HepG2 (cell line): ENCODE results near the gene CYP26B1. TPM values are rescaled to one million over a fixed set of nuclear protein-coding genes. Genes with fewer than 3 reads are reported as not detected.

ENCODE experiments used
- ATAC-seq: fragments of 200-7000 bp; cut with Tn5 transposase; 3 replicates; pipeline ENCODE4 v1.9.1; 2020; ENCODE audit warnings: mild to moderate bottlenecking, moderate library complexity
- BruUV-seq: library from RNA; stranded (reverse); fragments of 400-500 nt; replicated peaks from 2 replicates; lab custom pipeline; 2021; lab: Mats Ljungman, UMichigan
- CTCF ChIA-PET: fragments of 300-600 bp; formaldehyde crosslinking; extraction: SDS; loops from one replicate; lab custom pipeline; 2021; ENCODE audit warnings: low total read pairs, inconsistent platforms, low intra/inter-chr PET ratio; lab: Yijun Ruan, JAX
- POLR2A ChIA-PET: fragments of 350-600 bp; sonication (Branson Sonifier 250); formaldehyde crosslinking; loops from one replicate; lab custom pipeline; 2020; ENCODE audit warnings: antibody characterized with exemption, inconsistent platforms; lab: Yijun Ruan, JAX
- DNase-seq: peaks from one replicate; pipeline ENCODE4 v3.0.0-alpha.2; 2015; ENCODE audit warnings: low spot score
- FAIRE-seq: peaks from 3 replicates; lab custom pipeline; 2011; peaks lifted over from hg19 to GRCh38; lab: Jason Lieb, UNC
- H2AFZ ChIP-seq: one replicate; pipeline ENCODE4 v1.6.1; 2011; ENCODE audit warnings: low read length, inconsistent platforms
- H3K27ac ChIP-seq: fragments of 300-600 bp; 3 replicates; pipeline ENCODE4 v1.8.0; 2011; ENCODE audit warnings: mixed run types, mild to moderate bottlenecking, mixed read lengths, low read length, inconsistent platforms; ENCODE audit not compliant: insufficient read depth; ENCODE audit errors: extremely low read length
- H3K27me3 ChIP-seq, 2 experiments: fragments of 200-600 bp in 1 of 2; 2 replicates in 1 of 2; 3 replicates in 1 of 2; pipeline versions ENCODE4 v1.6.0 to v1.8.0; 2011; ENCODE audit warnings: low read length in 2 of 2, mild to moderate bottlenecking in 2 of 2, moderate library complexity in 2 of 2, inconsistent platforms in 1 of 2; ENCODE audit not compliant: insufficient read depth in 2 of 2, control insufficient read depth in 1 of 2
- H3K36me3 ChIP-seq, 2 experiments: fragments of 200-600 bp in 1 of 2; replicated peaks in 1 of 2; 2 replicates in 1 of 2; 3 replicates in 1 of 2; pipeline versions ENCODE4 v1.5.1 to v1.8.0; 2011; ENCODE audit warnings: low read length in 2 of 2, inconsistent platforms in 1 of 2; ENCODE audit not compliant: insufficient read depth in 2 of 2, control insufficient read depth in 1 of 2
- H3K4me1 ChIP-seq: 2 replicates; pipeline ENCODE4 v1.5.1; 2012; ENCODE audit warnings: low read length, inconsistent platforms; ENCODE audit not compliant: insufficient read depth
- H3K4me2 ChIP-seq: 2 replicates; pipeline ENCODE4 v1.6.0; 2011; ENCODE audit warnings: low read depth, low read length, inconsistent platforms
- H3K4me3 ChIP-seq, 3 experiments: fragments of 200-600 bp in 1 of 3; sonication (generic), shearing (Covaris generic) in 1 of 3; replicated peaks in 1 of 3; 2 replicates each; pipeline ENCODE4 v1.5.1; 2011 to 2016; ENCODE audit warnings: low read length in 3 of 3, inconsistent platforms in 2 of 3, low read depth in 2 of 3, mild to moderate bottlenecking in 2 of 3, control low read depth in 1 of 3, mixed read lengths in 1 of 3; ENCODE audit not compliant: insufficient read depth in 1 of 3
- H3K79me2 ChIP-seq: one replicate; pipeline ENCODE4 v1.6.1; 2011; ENCODE audit warnings: low read length, inconsistent platforms; ENCODE audit not compliant: insufficient read depth
- H3K9ac ChIP-seq: 2 replicates; pipeline ENCODE4 v1.6.0; 2011; ENCODE audit warnings: mild to moderate bottlenecking, low read depth, low read length, inconsistent platforms; ENCODE audit not compliant: insufficient read depth
- H3K9me3 ChIP-seq: 2 replicates; pipeline ENCODE4 v1.5.1; 2012; ENCODE audit warnings: mild to moderate bottlenecking, low read length
- H4K20me1 ChIP-seq: 2 replicates; pipeline ENCODE4 v1.6.0; 2011; ENCODE audit warnings: inconsistent platforms, mild to moderate bottlenecking, low read length, moderate library complexity; ENCODE audit not compliant: insufficient read depth
- GTF2F1 ChIP-seq: fragments of 150-350 bp; IDR thresholded peaks from 2 replicates; pipeline ENCODE4 v1.6.1; 2014; ENCODE audit warnings: low read length
- TBX3 ChIP-seq: fragments of 450-650 bp; IDR thresholded peaks from 2 replicates; pipeline ENCODE4 v1.6.1; 2017; ENCODE audit warnings: antibody characterized with exemption, mild to moderate bottlenecking, inconsistent platforms, borderline replicate concordance
- U2AF1 ChIP-seq: fragments of 200-400 bp; formaldehyde crosslinking; optimal IDR thresholded peaks from 2 replicates; pipeline ENCODE3; 2017; ENCODE audit warnings: mild to moderate bottlenecking, low read depth, low read length
- XBP1 ChIP-seq: sonication (generic); formaldehyde crosslinking; IDR thresholded peaks from 2 replicates; pipeline ENCODE4 v1.5.0; 2020; ENCODE audit warnings: missing genetic modification reagents
- ZNF101 ChIP-seq: sonication (generic); formaldehyde crosslinking; IDR thresholded peaks from 2 replicates; pipeline ENCODE4 v1.4.0; 2020; ENCODE audit warnings: mild to moderate bottlenecking, low read depth, missing genetic modification reagents, borderline replicate concordance
- ZNF124 ChIP-seq: sonication (generic); formaldehyde crosslinking; IDR thresholded peaks from 2 replicates; pipeline ENCODE4 v1.4.0; 2020; ENCODE audit warnings: missing genetic modification reagents
- ZNF569 ChIP-seq: sonication (generic); formaldehyde crosslinking; IDR thresholded peaks from 2 replicates; pipeline ENCODE4 v1.5.0; 2020; ENCODE audit warnings: mild to moderate bottlenecking, missing genetic modification reagents, moderate library complexity, borderline replicate concordance
- ZNF619 ChIP-seq: sonication (generic); formaldehyde crosslinking; IDR thresholded peaks from 2 replicates; pipeline ENCODE4 v1.4.0; 2020; ENCODE audit warnings: mild to moderate bottlenecking, missing genetic modification reagents
- ZNF724P ChIP-seq: sonication (generic); formaldehyde crosslinking; IDR thresholded peaks from 2 replicates; pipeline ENCODE4 v1.8.0; 2022; ENCODE audit warnings: missing genetic modification reagents, borderline replicate concordance
- ZNF792 ChIP-seq: IDR thresholded peaks from 2 replicates; pipeline ENCODE4 v1.6.1; 2016
- ZSCAN12 ChIP-seq: sonication (generic); formaldehyde crosslinking; IDR thresholded peaks from 2 replicates; pipeline ENCODE4 v1.9.0; 2021; ENCODE audit warnings: mild to moderate bottlenecking, missing genetic modification reagents
- ZSCAN21 ChIP-seq: sonication (generic); formaldehyde crosslinking; IDR thresholded peaks from 2 replicates; pipeline ENCODE4 v1.8.0; 2022; ENCODE audit warnings: mild to moderate bottlenecking, missing genetic modification reagents, moderate library complexity, borderline replicate concordance
- WGBS: methylation state at CpG from one replicate; pipeline ENCODE4 v1.1.6; 2017; ENCODE audit warnings: low lambda C conversion rate; 5-methylcytosine and 5-hydroxymethylcytosine counted together
- in situ Hi-C: cut with HindIII; loops from 2 replicates; pipeline ENCODE4 v1.10.0; 2017; ENCODE audit warnings: low pct_unique_long_range_greater_than_20kb; ENCODE audit not compliant: extremely low pct_ligation_motif_present
- intact Hi-C: fragments of 100-400 bp; cut with micrococcal nuclease; formaldehyde crosslinking; loops from one replicate; pipeline ENCODE4 v1.10.0; 2022; ENCODE audit not compliant: unreplicated experiment
- polyA plus RNA-seq, 8 experiments: library from polyadenylated mRNA; depleted of rRNA in 3 of 8; stranded (reverse) in 7 of 8; unstranded in 1 of 8; fragments of >200 nt; fragmentation: Illumina TruSeq in 4 of 8; extraction: Trizol in 4 of 8; gene quantifications; 2 replicates each; pipeline versions ENCODE4 v1.2.1 to v1.2.3, GENCODE V29; 2011 to 2016; ENCODE audit warnings: low read depth in 4 of 8, missing spikeins in 1 of 8, mixed read lengths in 1 of 8; ENCODE audit not compliant: insufficient read depth in 1 of 8
- total RNA-seq, 5 experiments: library from RNA; depleted of rRNA; stranded (reverse); fragments of >200 nt; fragmentation: Illumina TruSeq; extraction: Trizol; gene quantifications; 2 replicates each; pipeline ENCODE4 v1.2.3, GENCODE V29; 2016; ENCODE audit warnings: low read depth in 1 of 5
- TF ChIP-seq, protein P1 (sequence below): sonication (generic); formaldehyde crosslinking; IDR thresholded peaks from 2 replicates; pipeline ENCODE4 v1.5.0; 2020; ENCODE audit warnings: mild to moderate bottlenecking, missing genetic modification reagents, borderline replicate concordance

Gene CYP26B1
- total and polyA plus RNA-seq, 2 of the 13 experiments (the other 11 are each of a cell fraction or from before 2014, with no cell fraction given) = 0.05 to 0.07 TPM

DNA sequence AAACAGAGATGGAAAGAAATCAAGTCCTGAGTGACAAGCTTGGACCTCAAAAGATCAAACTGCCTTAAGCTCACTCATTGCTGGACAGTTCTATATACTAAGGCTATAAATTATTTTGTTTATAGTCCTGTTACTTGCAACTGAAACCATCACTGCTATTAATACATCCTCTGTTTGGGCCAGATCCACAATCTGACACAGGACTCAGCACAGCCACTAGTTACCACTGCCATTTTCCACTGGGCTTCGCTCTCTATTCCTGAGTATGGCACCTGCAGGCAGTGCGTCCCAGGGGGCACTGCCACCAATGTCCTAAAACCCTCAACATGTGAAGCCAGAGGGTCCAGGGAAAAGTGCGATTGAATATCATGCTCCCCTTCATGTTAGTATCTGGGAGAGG is 52.3 kb downstream of the CYP26B1 start:
- no peak overlapping the region for H3K9ac ChIP-seq
- ChIA-PET POLR2A (no interaction called here), CTCF (no interaction called here)
- ATAC-seq (no peak), DNase-seq (no peak)
- no peak overlapping the region for H3K27ac ChIP-seq
- H3K36me3 ChIP-seq = no peaks in the 10 kb centered on the region
- intact Hi-C loops (no loop called here), in situ Hi-C loops (no loop called here)
- H3K9me3 ChIP-seq = no peaks in the 10 kb centered on the region
- H3K4me3 ChIP-seq = no peak overlapping the region
- 41% methylated on average over 3 of the region's 3 CpGs for WGBS
- no peak overlapping the region for H3K4me2 ChIP-seq
- no peak for TF ChIP-seq ZNF619 (CRISPR knock-in tag)
- TF ChIP-seq ZNF124 (CRISPR knock-in tag) = no peak
- TF ChIP-seq ZSCAN12 (CRISPR knock-in tag) = no peak
- no peak for TF ChIP-seq ZNF569 (CRISPR knock-in tag)
- no peak for TF ChIP-seq GTF2F1
- TF ChIP-seq, all 625 proteins: peak for 0
- FAIRE-seq = no peak
- Histone ChIP-seq H3K79me2 (no peaks in the 10 kb centered on the region), H3K4me1 (no peaks in the 10 kb centered on the region), H3K27me3 (peaks cover 8 to 59% of the 10 kb centered on the region in 2 experiments; a peak in 4 of 5 replicates), H4K20me1 (no peaks in the 10 kb centered on the region), H2AFZ (no peak overlapping the region)
- no TSS peak for BruUV-seq

DNA sequence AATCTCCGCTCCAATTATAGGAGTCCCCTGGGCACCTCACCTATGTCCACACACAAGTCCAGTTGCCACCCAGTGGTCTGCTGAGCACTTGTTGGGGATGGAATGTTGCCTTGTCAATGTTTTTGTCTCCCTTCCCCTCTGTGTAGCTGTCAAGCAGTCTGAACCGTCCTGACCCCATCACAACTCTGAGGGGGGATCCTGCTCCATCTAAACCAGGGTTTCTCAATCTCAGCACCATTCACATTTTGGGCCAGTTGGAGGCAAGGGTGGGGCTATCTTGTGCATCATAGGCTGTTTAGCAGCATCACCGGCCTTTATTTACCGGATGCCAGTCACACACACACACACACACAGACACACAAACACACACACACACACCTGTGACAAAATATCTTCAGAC is 53.0 kb downstream of the CYP26B1 start:
- ChIA-PET CTCF (no interaction called here), POLR2A (no interaction called here)
- in situ Hi-C loops = no loop called here
- Histone ChIP-seq H2AFZ (no peak overlapping the region), H3K9me3 (no peaks in the 10 kb centered on the region), H3K27ac (no peak overlapping the region), H3K4me3 (no peak overlapping the region), H3K4me2 (no peak overlapping the region), H3K4me1 (no peaks in the 10 kb centered on the region), H3K27me3 (peaks cover 10 to 62% of the 10 kb centered on the region in 2 experiments; a peak in 4 of 5 replicates), H3K79me2 (no peaks in the 10 kb centered on the region), H4K20me1 (no peaks in the 10 kb centered on the region), H3K36me3 (no peaks in the 10 kb centered on the region), H3K9ac (no peak overlapping the region)
- no peak for ATAC-seq
- FAIRE-seq = no peak
- BruUV-seq = no TSS peak
- intact Hi-C loops = no loop called here
- DNase-seq = no peak
- WGBS = 41% methylated on average over 4 of the region's 4 CpGs
- TF ChIP-seq ZNF792 (no peak), ZNF724P (CRISPR knock-in tag) (no peak), XBP1 (CRISPR knock-in tag) (no peak), TBX3 (no peak), ZSCAN21 (CRISPR knock-in tag) (no peak), ZNF101 (CRISPR knock-in tag) (no peak), U2AF1 (no peak)
- TF ChIP-seq, protein P1, sequence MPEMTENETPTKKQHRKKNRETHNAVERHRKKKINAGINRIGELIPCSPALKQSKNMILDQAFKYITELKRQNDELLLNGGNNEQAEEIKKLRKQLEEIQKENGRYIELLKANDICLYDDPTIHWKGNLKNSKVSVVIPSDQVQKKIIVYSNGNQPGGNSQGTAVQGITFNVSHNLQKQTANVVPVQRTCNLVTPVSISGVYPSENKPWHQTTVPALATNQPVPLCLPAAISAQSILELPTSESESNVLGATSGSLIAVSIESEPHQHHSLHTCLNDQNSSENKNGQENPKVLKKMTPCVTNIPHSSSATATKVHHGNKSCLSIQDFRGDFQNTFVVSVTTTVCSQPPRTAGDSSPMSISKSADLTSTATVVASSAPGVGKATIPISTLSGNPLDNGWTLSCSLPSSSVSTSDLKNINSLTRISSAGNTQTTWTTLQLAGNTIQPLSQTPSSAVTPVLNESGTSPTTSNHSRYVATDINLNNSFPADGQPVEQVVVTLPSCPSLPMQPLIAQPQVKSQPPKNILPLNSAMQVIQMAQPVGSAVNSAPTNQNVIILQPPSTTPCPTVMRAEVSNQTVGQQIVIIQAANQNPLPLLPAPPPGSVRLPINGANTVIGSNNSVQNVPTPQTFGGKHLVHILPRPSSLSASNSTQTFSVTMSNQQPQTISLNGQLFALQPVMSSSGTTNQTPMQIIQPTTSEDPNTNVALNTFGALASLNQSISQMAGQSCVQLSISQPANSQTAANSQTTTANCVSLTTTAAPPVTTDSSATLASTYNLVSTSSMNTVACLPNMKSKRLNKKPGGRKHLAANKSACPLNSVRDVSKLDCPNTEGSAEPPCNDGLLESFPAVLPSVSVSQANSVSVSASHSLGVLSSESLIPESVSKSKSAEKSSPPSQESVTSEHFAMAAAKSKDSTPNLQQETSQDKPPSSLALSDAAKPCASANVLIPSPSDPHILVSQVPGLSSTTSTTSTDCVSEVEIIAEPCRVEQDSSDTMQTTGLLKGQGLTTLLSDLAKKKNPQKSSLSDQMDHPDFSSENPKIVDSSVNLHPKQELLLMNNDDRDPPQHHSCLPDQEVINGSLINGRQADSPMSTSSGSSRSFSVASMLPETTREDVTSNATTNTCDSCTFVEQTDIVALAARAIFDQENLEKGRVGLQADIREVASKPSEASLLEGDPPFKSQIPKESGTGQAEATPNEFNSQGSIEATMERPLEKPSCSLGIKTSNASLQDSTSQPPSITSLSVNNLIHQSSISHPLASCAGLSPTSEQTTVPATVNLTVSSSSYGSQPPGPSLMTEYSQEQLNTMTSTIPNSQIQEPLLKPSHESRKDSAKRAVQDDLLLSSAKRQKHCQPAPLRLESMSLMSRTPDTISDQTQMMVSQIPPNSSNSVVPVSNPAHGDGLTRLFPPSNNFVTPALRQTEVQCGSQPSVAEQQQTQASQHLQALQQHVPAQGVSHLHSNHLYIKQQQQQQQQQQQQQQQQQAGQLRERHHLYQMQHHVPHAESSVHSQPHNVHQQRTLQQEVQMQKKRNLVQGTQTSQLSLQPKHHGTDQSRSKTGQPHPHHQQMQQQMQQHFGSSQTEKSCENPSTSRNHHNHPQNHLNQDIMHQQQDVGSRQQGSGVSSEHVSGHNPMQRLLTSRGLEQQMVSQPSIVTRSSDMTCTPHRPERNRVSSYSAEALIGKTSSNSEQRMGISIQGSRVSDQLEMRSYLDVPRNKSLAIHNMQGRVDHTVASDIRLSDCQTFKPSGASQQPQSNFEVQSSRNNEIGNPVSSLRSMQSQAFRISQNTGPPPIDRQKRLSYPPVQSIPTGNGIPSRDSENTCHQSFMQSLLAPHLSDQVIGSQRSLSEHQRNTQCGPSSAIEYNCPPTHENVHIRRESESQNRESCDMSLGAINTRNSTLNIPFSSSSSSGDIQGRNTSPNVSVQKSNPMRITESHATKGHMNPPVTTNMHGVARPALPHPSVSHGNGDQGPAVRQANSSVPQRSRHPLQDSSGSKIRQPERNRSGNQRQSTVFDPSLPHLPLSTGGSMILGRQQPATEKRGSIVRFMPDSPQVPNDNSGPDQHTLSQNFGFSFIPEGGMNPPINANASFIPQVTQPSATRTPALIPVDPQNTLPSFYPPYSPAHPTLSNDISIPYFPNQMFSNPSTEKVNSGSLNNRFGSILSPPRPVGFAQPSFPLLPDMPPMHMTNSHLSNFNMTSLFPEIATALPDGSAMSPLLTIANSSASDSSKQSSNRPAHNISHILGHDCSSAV (CRISPR knock-in tag) = no peak
